ENCODE measurements around the gene RAB9A.

GRCh38 chrX:13719192-13719856, 30.4 kb downstream of the RAB9A start:
- no peak for TF ChIP-seq CTCF (conservative IDR thresholded peaks at IDR 0.05 in 1 of 2, IDR thresholded peaks at IDR 0.05 in 1 of 2; ENCODE audit: extremely low read depth in 1 of 2, insufficient read depth in 1 of 2, low read depth in 1 of 2, low read length in 2 of 2)
- no peak for TF ChIP-seq EZH2 (IDR thresholded peaks at IDR 0.05; ENCODE audit: borderline replicate concordance, low read length)

All from mammary epithelial cell (primary cell).